Myocyte (in vitro differentiated cells): ENCODE data around the gene KRTAP4-1. TPM values are rescaled to one million over a fixed set of nuclear protein-coding genes. Genes with fewer than 3 reads are reported as not detected.
"Not testable (repeated sequence)": the region's sequence is repeated elsewhere in the genome, so short reads cannot be mapped to it uniquely, and the experiment has no call there.

Experiments used
- DNase-seq: peaks from one replicate; pipeline ENCODE4 v3.0.0-alpha.2; 2012; ENCODE audit warnings: low read depth
- polyA plus RNA-seq: library from polyadenylated mRNA; unstranded; fragments of >200 nt; gene quantifications from one replicate; pipeline ENCODE4 v1.2.1, GENCODE V29; 2012; ENCODE audit warnings: missing spikeins
- total RNA-seq: library from RNA; depleted of rRNA; stranded (reverse); fragments of >200 nt; gene quantifications from 2 replicates; pipeline ENCODE4 v1.2.3, GENCODE V29; 2014

The KRTAP4-1 gene
- total RNA-seq, result not detected in 2 replicates
- polyA plus RNA-seq, result not detected

- DNase-seq, result peak; percentile 43
Measured at GRCh38 chr17:41184480-41184961, at the start of gene KRTAP4-1. KRTAP4-1 (minus strand) TSS chr17:41184911; CDS start chr17:41184854, 57 bp downstream.

- DNase-seq, result peak; percentile 3
Measured at GRCh38 chr17:41232399-41233105, 47.8 kb upstream of the KRTAP4-1 start, which contains the start of gene KRTAP9-3. KRTAP9-3 (plus strand) TSS chr17:41232449; CDS start chr17:41232502, 53 bp downstream.

GRCh38 chr17:41231731-41232130 is 47.0 kb upstream of the KRTAP4-1 start:
- no peak for DNase-seq

GRCh38 chr17:41230094-41230493 is 45.4 kb upstream of the KRTAP4-1 start:
- DNase-seq, result no peak

GRCh38 chr17:41226598-41227095 is 41.9 kb upstream of the KRTAP4-1 start, which contains the start of gene KRTAP9-2:
KRTAP9-2 (plus strand) TSS chr17:41226648; CDS start chr17:41226655, 7 bp downstream.
- not testable (repeated sequence) for DNase-seq

GRCh38 chr17:41226051-41226450 is 41.3 kb upstream of the KRTAP4-1 start:
- DNase-seq, result no peak

- no peak for DNase-seq
Measured at GRCh38 chr17:41223821-41224220, 39.1 kb upstream of the KRTAP4-1 start.

- no peak for DNase-seq
Measured at GRCh38 chr17:41215681-41216080, 31.0 kb upstream of the KRTAP4-1 start.

- peak; percentile 31 for DNase-seq
Measured at GRCh38 chr17:41212524-41213169, 27.9 kb upstream of the KRTAP4-1 start.

- peak; percentile 56 for DNase-seq
Measured at GRCh38 chr17:41211845-41212466, 27.2 kb upstream of the KRTAP4-1 start.

- DNase-seq, result no peak
Measured at GRCh38 chr17:41199421-41200078, 14.8 kb upstream of the KRTAP4-1 start.

- no peak for DNase-seq
Measured at GRCh38 chr17:41196068-41196467, 11.4 kb upstream of the KRTAP4-1 start.

GRCh38 chr17:41190328-41190727 is 5.6 kb upstream of the KRTAP4-1 start:
- peak; percentile 22 for DNase-seq

- not testable (repeated sequence) for DNase-seq
Measured at GRCh38 chr17:41189837-41190318, 5.2 kb upstream of the KRTAP4-1 start, which contains the start of gene KRTAP9-1. KRTAP9-1 (plus strand) TSS chr17:41189887; CDS start chr17:41189887, 0 bp downstream.

- DNase-seq, result peak; percentile 95
Measured at GRCh38 chr17:41186872-41187271, 2.2 kb upstream of the KRTAP4-1 start.

- no peak for DNase-seq
Measured at GRCh38 chr17:41185001-41185400, 290 bp upstream of the KRTAP4-1 start.

GRCh38 chr17:41178843-41179616 is 5.7 kb downstream of the KRTAP4-1 start:
- no peak for DNase-seq

- no peak for DNase-seq
Measured at GRCh38 chr17:41178341-41178740, 6.4 kb downstream of the KRTAP4-1 start.

GRCh38 chr17:41177727-41178271 is 6.9 kb downstream of the KRTAP4-1 start, which contains the start of gene KRTAP4-2:
KRTAP4-2 (minus strand) TSS chr17:41178221; CDS start chr17:41178164, 57 bp downstream.
- DNase-seq, result peak; percentile 9
